Measurements from ENCODE around the gene GPNMB. TPM values are rescaled to one million over a fixed set of nuclear protein-coding genes. Genes with fewer than 3 reads are reported as not detected.
"Not testable (repeated sequence)": the region's sequence is repeated elsewhere in the genome, so short reads cannot be mapped to it uniquely, and the experiment has no call there.

Gene GPNMB
- 93.6 TPM for total RNA-seq

- peak; percentile 69 for DNase-seq (ENCODE audit: low spot score)
Measured at GRCh38 chr7:23246555-23246954, at the start of gene GPNMB. Gene GPNMB (plus strand): TSS chr7:23246775. CDS start chr7:23246858, 83 bp downstream.

- not testable (repeated sequence) for DNase-seq (ENCODE audit: low spot score)
Measured at GRCh38 chr7:23197745-23198144, 48.8 kb upstream of the GPNMB start.

- DNase-seq (ENCODE audit: low spot score) = no peak
Measured at GRCh38 chr7:23200331-23200730, 46.2 kb upstream of the GPNMB start.

GRCh38 chr7:23204241-23204640 lies 42.3 kb upstream of the GPNMB start:
- DNase-seq (ENCODE audit: low spot score) = no peak

GRCh38 chr7:23205577-23205908 lies 41.0 kb upstream of the GPNMB start:
- no peak for DNase-seq (ENCODE audit: low spot score)

GRCh38 chr7:23205909-23206767 lies 40.4 kb upstream of the GPNMB start:
- DNase-seq (ENCODE audit: low spot score) = no peak

GRCh38 chr7:23207021-23207420 lies 39.6 kb upstream of the GPNMB start:
- DNase-seq (ENCODE audit: low spot score) = no peak

- DNase-seq (ENCODE audit: low spot score) = no peak
Measured at GRCh38 chr7:23207884-23208283, 38.7 kb upstream of the GPNMB start.

GRCh38 chr7:23208316-23208715 lies 38.3 kb upstream of the GPNMB start:
- DNase-seq (ENCODE audit: low spot score) = no peak

- DNase-seq (ENCODE audit: low spot score) = no peak
Measured at GRCh38 chr7:23210506-23210905, 36.1 kb upstream of the GPNMB start.

- DNase-seq (ENCODE audit: low spot score) = no peak
Measured at GRCh38 chr7:23211589-23211988, 35.0 kb upstream of the GPNMB start.

- no peak for DNase-seq (ENCODE audit: low spot score)
Measured at GRCh38 chr7:23212395-23212794, 34.2 kb upstream of the GPNMB start.

- no peak for DNase-seq (ENCODE audit: low spot score)
Measured at GRCh38 chr7:23212841-23213240, 33.7 kb upstream of the GPNMB start.

GRCh38 chr7:23213755-23214154 lies 32.8 kb upstream of the GPNMB start:
- DNase-seq (ENCODE audit: low spot score) = no peak

GRCh38 chr7:23214423-23214822 lies 32.2 kb upstream of the GPNMB start:
- DNase-seq (ENCODE audit: low spot score) = no peak

- no peak for DNase-seq (ENCODE audit: low spot score)
Measured at GRCh38 chr7:23214938-23215337, 31.6 kb upstream of the GPNMB start.

GRCh38 chr7:23216021-23216420 lies 30.6 kb upstream of the GPNMB start:
- DNase-seq (ENCODE audit: low spot score) = no peak

GRCh38 chr7:23218196-23218595 lies 28.4 kb upstream of the GPNMB start:
- no peak for DNase-seq (ENCODE audit: low spot score)

GRCh38 chr7:23220690-23221305 lies 25.8 kb upstream of the GPNMB start:
- no peak for DNase-seq (ENCODE audit: low spot score)

GRCh38 chr7:23222439-23223030 lies 24.0 kb upstream of the GPNMB start:
- no peak for DNase-seq (ENCODE audit: low spot score)

- DNase-seq (ENCODE audit: low spot score) = not testable (repeated sequence)
Measured at GRCh38 chr7:23224364-23224763, 22.2 kb upstream of the GPNMB start.

- DNase-seq (ENCODE audit: low spot score) = no peak
Measured at GRCh38 chr7:23226844-23227450, 19.6 kb upstream of the GPNMB start.

GRCh38 chr7:23228412-23228811 lies 18.2 kb upstream of the GPNMB start:
- no peak for DNase-seq (ENCODE audit: low spot score)
